ENCODE results near the gene KLHL12.
"Not testable (repeated sequence)": the region's sequence is repeated elsewhere in the genome, so short reads cannot be mapped to it uniquely, and the experiment has no call there.

KLHL12 gene

DNA sequence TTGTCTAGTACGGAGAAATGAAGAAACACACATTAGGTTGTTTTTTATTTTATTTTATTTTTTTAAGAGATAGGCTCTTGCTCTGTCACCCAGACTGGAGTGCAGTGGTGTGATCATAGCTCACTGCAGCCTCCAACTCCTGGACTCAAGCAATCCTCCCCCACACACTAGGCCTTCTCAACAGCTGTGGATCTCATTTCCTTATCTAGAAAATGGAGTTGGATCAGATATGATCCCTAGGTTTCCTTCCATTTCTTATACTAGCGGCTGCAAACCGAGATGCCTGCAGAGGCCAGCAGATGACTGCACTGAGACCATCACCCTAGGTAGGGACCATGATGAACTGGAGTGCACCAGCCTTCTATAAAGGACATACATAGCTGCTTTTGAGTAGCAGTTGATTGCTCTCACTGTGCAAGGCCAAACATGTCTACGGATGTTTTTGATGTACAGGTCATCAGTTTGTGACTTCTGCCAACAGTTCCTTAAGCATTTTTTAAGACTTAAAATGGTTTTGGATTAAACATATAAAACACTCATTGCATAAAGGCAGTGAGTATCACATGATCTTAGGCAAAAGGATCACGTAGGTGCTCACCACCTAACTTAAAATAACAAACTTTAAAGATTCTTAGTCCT, 11.4 kb upstream of the KLHL12 start:
- TF ChIP-seq, protein P1, sequence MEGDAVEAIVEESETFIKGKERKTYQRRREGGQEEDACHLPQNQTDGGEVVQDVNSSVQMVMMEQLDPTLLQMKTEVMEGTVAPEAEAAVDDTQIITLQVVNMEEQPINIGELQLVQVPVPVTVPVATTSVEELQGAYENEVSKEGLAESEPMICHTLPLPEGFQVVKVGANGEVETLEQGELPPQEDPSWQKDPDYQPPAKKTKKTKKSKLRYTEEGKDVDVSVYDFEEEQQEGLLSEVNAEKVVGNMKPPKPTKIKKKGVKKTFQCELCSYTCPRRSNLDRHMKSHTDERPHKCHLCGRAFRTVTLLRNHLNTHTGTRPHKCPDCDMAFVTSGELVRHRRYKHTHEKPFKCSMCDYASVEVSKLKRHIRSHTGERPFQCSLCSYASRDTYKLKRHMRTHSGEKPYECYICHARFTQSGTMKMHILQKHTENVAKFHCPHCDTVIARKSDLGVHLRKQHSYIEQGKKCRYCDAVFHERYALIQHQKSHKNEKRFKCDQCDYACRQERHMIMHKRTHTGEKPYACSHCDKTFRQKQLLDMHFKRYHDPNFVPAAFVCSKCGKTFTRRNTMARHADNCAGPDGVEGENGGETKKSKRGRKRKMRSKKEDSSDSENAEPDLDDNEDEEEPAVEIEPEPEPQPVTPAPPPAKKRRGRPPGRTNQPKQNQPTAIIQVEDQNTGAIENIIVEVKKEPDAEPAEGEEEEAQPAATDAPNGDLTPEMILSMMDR (IDR thresholded peaks at IDR 0.05), result no peak
- intact Hi-C loops (cut with DNase I; ENCODE audit: low total_unique reads), result no loop called here
- H3K4me1 ChIP-seq, result no peaks in the 10 kb centered on the region
- no peaks in the 10 kb centered on the region for H3K9me3 ChIP-seq
- H3K27me3 ChIP-seq, result no peaks in the 10 kb centered on the region
- no peak for DNase-seq
- no peak overlapping the region for H3K4me3 ChIP-seq
- H3K27ac ChIP-seq, result no peak overlapping the region
- H3K36me3 ChIP-seq, result peaks cover 34 to 36% (median 36%) of the 10 kb centered on the region in 3 donors

GRCh38 chr1:202936409-202936808, 9.4 kb upstream of the KLHL12 start:
- H3K27me3 ChIP-seq; intact Hi-C loops (cut with DNase I; ENCODE audit: low total_unique reads); H3K9me3 ChIP-seq; DNase-seq; H3K4me3 ChIP-seq; H3K27ac ChIP-seq; H3K4me1 ChIP-seq: not testable (repeated sequence)
- H3K36me3 ChIP-seq, result peaks cover 14 to 16% (median 16%) of the 10 kb centered on the region in 3 donors

DNA sequence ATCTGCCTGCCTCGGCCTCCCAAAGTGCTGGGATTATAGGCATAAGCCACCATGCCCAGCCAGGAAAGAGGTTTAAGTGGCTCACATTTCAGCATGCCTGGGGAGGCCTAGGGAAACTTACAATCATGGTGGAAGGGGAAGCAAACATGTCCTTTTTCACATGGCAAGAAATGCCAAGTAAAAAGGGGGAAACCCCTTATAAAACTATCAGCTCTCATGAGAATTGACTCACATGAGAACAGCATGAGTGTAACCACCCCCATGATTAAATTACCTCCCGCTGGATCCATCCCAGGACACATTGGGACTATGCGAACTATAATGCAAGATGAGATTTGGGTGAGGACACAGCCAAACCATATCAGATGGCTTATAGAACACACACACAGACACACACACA, 8.8 kb upstream of the KLHL12 start:
- Histone ChIP-seq H3K27me3 (no peaks in the 10 kb centered on the region), H3K36me3 (peaks cover 8 to 11% (median 11%) of the 10 kb centered on the region in 3 donors), H3K9me3 (no peaks in the 10 kb centered on the region), H3K4me3 (no peak overlapping the region), H3K4me1 (no peaks in the 10 kb centered on the region), H3K27ac (no peak overlapping the region)
- no peak for DNase-seq
- TF ChIP-seq, protein P1 (IDR thresholded peaks at IDR 0.05), result no peak
- intact Hi-C loops (cut with DNase I; ENCODE audit: low total_unique reads), result no loop called here

GRCh38 chr1:202934755-202935154, 7.7 kb upstream of the KLHL12 start:
- Histone ChIP-seq H3K9me3 (no peaks in the 10 kb centered on the region), H3K27me3 (no peaks in the 10 kb centered on the region), H3K4me1 (no peaks in the 10 kb centered on the region), H3K4me3 (no peak overlapping the region), H3K36me3 (no peaks in the 10 kb centered on the region), H3K27ac (no peak overlapping the region)
- TF ChIP-seq, protein P1 (IDR thresholded peaks at IDR 0.05), result no peak
- intact Hi-C loops (cut with DNase I; ENCODE audit: low total_unique reads), result no loop called here
- no peak for DNase-seq

DNA sequence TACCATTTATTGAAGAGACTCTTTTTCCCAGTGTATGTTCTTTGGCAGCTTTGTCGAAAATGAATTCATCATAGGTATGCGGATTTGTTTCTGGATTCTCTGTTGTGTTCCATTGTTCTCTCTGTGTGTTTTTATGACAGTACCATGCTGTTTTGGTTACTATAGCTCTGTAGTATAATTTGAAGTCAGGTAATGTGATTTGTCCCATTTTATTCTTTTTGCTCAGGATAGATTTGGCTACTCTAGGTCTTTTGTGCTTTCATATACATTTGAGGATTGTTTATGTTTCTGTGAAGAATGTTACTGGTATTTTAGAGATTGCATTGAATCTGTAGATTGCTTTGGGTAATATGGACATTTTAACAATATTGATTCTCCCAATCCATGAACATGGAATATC, 5.4 kb upstream of the KLHL12 start:
- Histone ChIP-seq H3K4me1 (peaks cover 0 to 3% (median 0%) of the 10 kb centered on the region in 4 donors), H3K4me3 (no peak overlapping the region), H3K27me3 (no peaks in the 10 kb centered on the region), H3K36me3 (no peaks in the 10 kb centered on the region), H3K27ac (no peak overlapping the region), H3K9me3 (no peaks in the 10 kb centered on the region)
- TF ChIP-seq, protein P1 (IDR thresholded peaks at IDR 0.05), result no peak
- intact Hi-C loops (cut with DNase I; ENCODE audit: low total_unique reads), result no loop called here
- no peak for DNase-seq

GRCh38 chr1:202923533-202923932, 3.5 kb downstream of the KLHL12 start:
- Histone ChIP-seq H3K27ac (no peak overlapping the region), H3K27me3 (no peaks in the 10 kb centered on the region), H3K9me3 (no peaks in the 10 kb centered on the region), H3K36me3 (peaks cover 15 to 16% (median 16%) of the 10 kb centered on the region in 3 donors), H3K4me3 (no peak overlapping the region), H3K4me1 (peaks cover 0 to 26% (median 5%) of the 10 kb centered on the region in 4 donors)
- intact Hi-C loops (cut with DNase I; ENCODE audit: low total_unique reads), result loop anchor here (10.0 kb wide), 1 partner anchor 71 kb away; no protein-coding TSS in a partner anchor
- TF ChIP-seq, protein P1 (IDR thresholded peaks at IDR 0.05), result no peak
- DNase-seq, result no peak
